PC-9 (cell line): Measurements from ENCODE around the gene FOXK1. TPM values are rescaled to one million over a fixed set of nuclear protein-coding genes. Genes with fewer than 3 reads are reported as not detected.

Experiments used
- BruUV-seq: library from RNA; stranded (reverse); fragments of 400-500 nt; replicated peaks from 2 replicates; lab custom pipeline; 2021; lab: Mats Ljungman, UMichigan
- CTCF ChIA-PET: fragments of 300-600 bp; sonication (Branson Sonifier 250); formaldehyde crosslinking; loops from one replicate; lab custom pipeline; 2022; ENCODE audit warnings: antibody characterized with exemption; lab: Charles Lee
- POLR2A ChIA-PET: fragments of 300-600 bp; sonication (Branson Sonifier 250); formaldehyde crosslinking; loops from one replicate; lab custom pipeline; 2022; ENCODE audit warnings: antibody characterized with exemption; ENCODE audit not compliant: unreplicated experiment; lab: Charles Lee
- DNase-seq, 2 experiments: peaks; one replicate each; pipeline versions ENCODE4 v3.0.0 to v3.0.0-alpha.2; 2015 to 2022; ENCODE audit warnings: mixed read lengths in 1 of 2
- H2AFZ ChIP-seq: fragments of 200-600 bp; sonication (generic); 2 replicates; pipeline ENCODE4 v1.8.1; 2017; ENCODE audit warnings: antibody characterized with exemption
- H3F3A ChIP-seq: fragments of 200-600 bp; sonication (generic); 2 replicates; pipeline ENCODE4 v1.8.1; 2017; ENCODE audit warnings: antibody characterized with exemption, mild to moderate bottlenecking, low read depth; ENCODE audit not compliant: insufficient read depth
- H3K27ac ChIP-seq: fragments of 200-600 bp; sonication (generic); 2 replicates; pipeline ENCODE4 v1.6.1; 2016; ENCODE audit warnings: mixed run types
- H3K27me3 ChIP-seq: fragments of 200-600 bp; sonication (generic); 2 replicates; pipeline ENCODE4 v1.6.1; 2016; ENCODE audit warnings: low read depth, mixed run types; ENCODE audit not compliant: insufficient read depth
- H3K36me3 ChIP-seq: fragments of 200-600 bp; sonication (generic); 2 replicates; pipeline ENCODE4 v1.6.1; 2016; ENCODE audit warnings: low read depth, mixed run types
- H3K4me1 ChIP-seq: fragments of 200-600 bp; sonication (generic); replicated peaks from 2 replicates; pipeline ENCODE4 v1.6.1; 2016; ENCODE audit warnings: mixed run types; ENCODE audit not compliant: insufficient read depth
- H3K4me2 ChIP-seq: fragments of 200-600 bp; sonication (generic); 2 replicates; pipeline ENCODE4 v1.6.1; 2017; ENCODE audit warnings: mixed run types
- H3K4me3 ChIP-seq: fragments of 200-600 bp; sonication (generic); 2 replicates; pipeline ENCODE4 v1.6.1; 2016; ENCODE audit warnings: mixed run types
- H3K79me2 ChIP-seq: fragments of 200-600 bp; sonication (generic); 2 replicates; pipeline ENCODE4 v1.6.1; 2017; ENCODE audit warnings: low read depth, mixed run types
- H3K9me2 ChIP-seq: fragments of 200-600 bp; sonication (generic); 2 replicates; pipeline ENCODE4 v1.8.1; 2017; ENCODE audit warnings: mild to moderate bottlenecking; ENCODE audit not compliant: insufficient read depth
- H3K9me3 ChIP-seq: fragments of 200-600 bp; sonication (generic); 2 replicates; pipeline ENCODE4 v1.8.1; 2016; ENCODE audit warnings: low read depth; ENCODE audit not compliant: insufficient read depth
- H4K20me1 ChIP-seq: fragments of 200-600 bp; sonication (generic); 2 replicates; pipeline ENCODE4 v1.8.1; 2017; ENCODE audit not compliant: insufficient read depth
- EZH2 ChIP-seq: fragments of 200-600 bp; sonication (generic); IDR thresholded peaks from 2 replicates; pipeline ENCODE4 v1.8.0; 2017; ENCODE audit warnings: antibody characterized with exemption, low read depth
- intact Hi-C: fragments of 100-400 bp; cut with micrococcal nuclease; formaldehyde crosslinking; loops from one replicate; pipeline ENCODE4 v1.10.0; 2022; ENCODE audit not compliant: unreplicated experiment
- total RNA-seq: library from RNA; stranded (reverse); gene quantifications from 2 replicates; pipeline ENCODE4 v1.2.3, GENCODE V29; 2021
- TF ChIP-seq, protein P1 (sequence below): fragments of 200-600 bp; sonication (generic); conservative IDR thresholded peaks from 2 replicates; pipeline ENCODE4 v1.6.1; 2017; ENCODE audit warnings: mixed run types, antibody characterized with exemption, mild to moderate bottlenecking, moderate library complexity

FOXK1 gene
- total RNA-seq, 1 experiment from 2014 or later, result 68.1 TPM

DNA sequence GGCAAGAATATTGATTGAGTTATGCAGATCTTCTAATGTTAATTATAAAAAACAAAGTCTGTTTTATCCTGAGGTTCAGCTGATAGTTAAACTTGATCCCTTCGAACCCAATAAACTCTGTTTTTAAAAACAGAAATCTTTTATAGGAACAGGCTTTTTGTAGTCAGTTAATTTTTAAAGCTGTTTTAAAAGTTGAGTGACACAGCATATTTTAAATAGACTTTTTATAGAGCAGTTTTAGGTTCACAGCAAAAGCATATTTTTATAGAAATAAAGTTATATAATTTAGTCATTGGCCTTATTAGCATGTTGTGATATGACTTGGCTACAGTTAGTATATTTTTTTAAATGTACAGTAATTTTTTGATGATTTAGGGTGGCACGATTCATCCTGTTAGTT is 11.1 kb downstream of the FOXK1 start:
- H4K20me1 ChIP-seq, result peaks cover 100% of the 10 kb centered on the region
- H2AFZ ChIP-seq, result no peak overlapping the region
- no peaks in the 10 kb centered on the region for H3K4me1 ChIP-seq
- POLR2A ChIA-PET, result no interaction called here
- H3F3A ChIP-seq, result no peaks in the 10 kb centered on the region; the same call in 1 of the 2 replicates
- intact Hi-C loops, result no loop called here
- H3K4me3 ChIP-seq, result no peak overlapping the region
- H3K79me2 ChIP-seq, result peaks cover 99% of the 10 kb centered on the region
- CTCF ChIA-PET, result no interaction called here
- 0 out of 2 replicates have a peak overlapping the region, but pooled peaks have one; percentile 23 for H3K27ac ChIP-seq
- H3K9me2 ChIP-seq, result no peaks in the 10 kb centered on the region
- peaks cover 6% of the 10 kb centered on the region; the same call in 1 of the 2 replicates for H3K36me3 ChIP-seq
- BruUV-seq, result no TSS peak
- no peak for DNase-seq
- no peaks in the 10 kb centered on the region for H3K27me3 ChIP-seq
- no peak for TF ChIP-seq EZH2
- TF ChIP-seq, protein P1, sequence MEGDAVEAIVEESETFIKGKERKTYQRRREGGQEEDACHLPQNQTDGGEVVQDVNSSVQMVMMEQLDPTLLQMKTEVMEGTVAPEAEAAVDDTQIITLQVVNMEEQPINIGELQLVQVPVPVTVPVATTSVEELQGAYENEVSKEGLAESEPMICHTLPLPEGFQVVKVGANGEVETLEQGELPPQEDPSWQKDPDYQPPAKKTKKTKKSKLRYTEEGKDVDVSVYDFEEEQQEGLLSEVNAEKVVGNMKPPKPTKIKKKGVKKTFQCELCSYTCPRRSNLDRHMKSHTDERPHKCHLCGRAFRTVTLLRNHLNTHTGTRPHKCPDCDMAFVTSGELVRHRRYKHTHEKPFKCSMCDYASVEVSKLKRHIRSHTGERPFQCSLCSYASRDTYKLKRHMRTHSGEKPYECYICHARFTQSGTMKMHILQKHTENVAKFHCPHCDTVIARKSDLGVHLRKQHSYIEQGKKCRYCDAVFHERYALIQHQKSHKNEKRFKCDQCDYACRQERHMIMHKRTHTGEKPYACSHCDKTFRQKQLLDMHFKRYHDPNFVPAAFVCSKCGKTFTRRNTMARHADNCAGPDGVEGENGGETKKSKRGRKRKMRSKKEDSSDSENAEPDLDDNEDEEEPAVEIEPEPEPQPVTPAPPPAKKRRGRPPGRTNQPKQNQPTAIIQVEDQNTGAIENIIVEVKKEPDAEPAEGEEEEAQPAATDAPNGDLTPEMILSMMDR, result no peak
- no peak overlapping the region for H3K4me2 ChIP-seq
- no peaks in the 10 kb centered on the region for H3K9me3 ChIP-seq

- no TSS peak for BruUV-seq
- no peak for DNase-seq
- Histone ChIP-seq H3K4me1 (no peaks in the 10 kb centered on the region), H3K4me2 (no peak overlapping the region), H3F3A (no peaks in the 10 kb centered on the region; the same call in 1 of the 2 replicates), H3K9me2 (no peaks in the 10 kb centered on the region), H3K27ac (no peak overlapping the region; the same call in 1 of the 2 replicates), H3K36me3 (peaks cover 4% of the 10 kb centered on the region; the same call in 1 of the 2 replicates), H3K27me3 (no peaks in the 10 kb centered on the region), H4K20me1 (peaks cover 100% of the 10 kb centered on the region), H2AFZ (no peak overlapping the region), H3K79me2 (peaks cover 99% of the 10 kb centered on the region), H3K4me3 (no peak overlapping the region), H3K9me3 (no peaks in the 10 kb centered on the region)
- ChIA-PET CTCF (no interaction called here), POLR2A (no interaction called here)
- intact Hi-C loops, result no loop called here
- TF ChIP-seq EZH2, result no peak
- TF ChIP-seq, protein P1, result no peak
These were observed 11.7 kb downstream of the FOXK1 start for GRCh38 chr7:4693749-4694148.

DNA sequence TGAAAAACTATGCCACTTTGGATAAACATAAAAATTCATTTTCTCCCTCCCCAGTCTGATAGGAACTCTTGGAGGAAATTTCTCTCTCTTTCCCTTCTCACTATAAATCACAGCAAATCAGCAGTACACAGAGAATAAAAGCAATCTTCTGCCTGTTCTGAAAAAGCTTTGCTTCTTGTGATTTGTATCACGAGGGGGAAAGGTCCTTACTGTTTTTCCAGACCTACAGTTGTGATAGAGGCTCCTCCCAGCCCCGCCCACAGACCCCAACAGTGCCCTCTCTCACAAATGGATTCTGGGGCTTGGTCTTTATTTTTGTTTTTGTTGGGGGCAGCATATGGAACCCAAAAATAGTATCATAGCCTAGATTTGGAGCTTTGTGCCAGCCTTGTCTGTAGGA is 12.2 kb downstream of the FOXK1 start:
- H3F3A ChIP-seq, result no peaks in the 10 kb centered on the region; the same call in 1 of the 2 replicates
- no peak overlapping the region for H3K4me3 ChIP-seq
- H2AFZ ChIP-seq, result no peak overlapping the region
- 0 out of 2 replicates have a peak, but pooled peaks cover 2% of the 10 kb centered on the region for H3K36me3 ChIP-seq
- no peak for TF ChIP-seq EZH2
- TF ChIP-seq, protein P1, result no peak
- H3K27ac ChIP-seq, result no peak overlapping the region; the same call in 1 of the 2 replicates
- POLR2A ChIA-PET, result no interaction called here
- peaks cover 100% of the 10 kb centered on the region for H4K20me1 ChIP-seq
- H3K4me1 ChIP-seq, result no peaks in the 10 kb centered on the region
- H3K4me2 ChIP-seq, result no peak overlapping the region
- no TSS peak for BruUV-seq
- intact Hi-C loops, result no loop called here
- H3K79me2 ChIP-seq, result peaks cover 99% of the 10 kb centered on the region
- no peaks in the 10 kb centered on the region for H3K9me3 ChIP-seq
- CTCF ChIA-PET, result no interaction called here
- H3K9me2 ChIP-seq, result no peaks in the 10 kb centered on the region
- no peak for DNase-seq
- no peaks in the 10 kb centered on the region for H3K27me3 ChIP-seq
